GM23338 (cell line): Measurements from ENCODE around the gene FAM114A2. TPM values are rescaled to one million over a fixed set of nuclear protein-coding genes. Genes with fewer than 3 reads are reported as not detected.

Source experiments
- ATAC-seq: fragments of 200-7000 bp; cut with Tn5 transposase; 3 replicates; pipeline ENCODE4 v1.9.1; 2020
- DNase-seq: peaks from one replicate; pipeline ENCODE4 v3.0.0-alpha.2; 2015; ENCODE audit warnings: low spot score
- H2AFZ ChIP-seq: fragments of 200-600 bp; sonication (generic); 2 replicates; pipeline ENCODE4 v1.8.0; 2016; ENCODE audit warnings: antibody characterized with exemption, mild to moderate bottlenecking, moderate library complexity
- H3F3A ChIP-seq: fragments of 200-600 bp; sonication (generic); replicated peaks from 2 replicates; pipeline ENCODE4 v1.8.0; 2017; ENCODE audit warnings: antibody characterized with exemption, mixed run types, low read depth
- H3K27ac ChIP-seq: fragments of 200-600 bp; sonication (generic); 2 replicates; pipeline ENCODE4 v1.6.1; 2016; ENCODE audit warnings: low read depth
- H3K27me3 ChIP-seq: fragments of 200-600 bp; sonication (generic); 2 replicates; pipeline ENCODE4 v1.8.0; 2016; ENCODE audit warnings: mild to moderate bottlenecking, mixed run types, moderate library complexity; ENCODE audit not compliant: insufficient read depth
- H3K36me3 ChIP-seq: fragments of 200-600 bp; sonication (generic); 2 replicates; pipeline ENCODE4 v1.8.0; 2016; ENCODE audit warnings: mild to moderate bottlenecking; ENCODE audit not compliant: insufficient read depth
- H3K4me1 ChIP-seq: fragments of 200-600 bp; sonication (generic); 2 replicates; pipeline ENCODE4 v1.8.0; 2016; ENCODE audit warnings: mild to moderate bottlenecking, moderate library complexity; ENCODE audit not compliant: insufficient read depth
- H3K4me2 ChIP-seq: fragments of 200-600 bp; sonication (generic); 2 replicates; pipeline ENCODE4 v1.7.1; 2017; ENCODE audit warnings: mixed run types
- H3K4me3 ChIP-seq: fragments of 200-600 bp; sonication (generic); 2 replicates; pipeline ENCODE4 v1.6.1; 2016; ENCODE audit warnings: mixed run types
- H3K79me2 ChIP-seq: fragments of 200-600 bp; sonication (generic); replicated peaks from 2 replicates; pipeline ENCODE4 v1.8.0; 2017; ENCODE audit warnings: mild to moderate bottlenecking; ENCODE audit not compliant: insufficient read depth
- H3K9me2 ChIP-seq: fragments of 200-600 bp; sonication (generic); 2 replicates; pipeline ENCODE4 v1.8.0; 2017; ENCODE audit not compliant: insufficient read depth
- H4K20me1 ChIP-seq: fragments of 200-600 bp; sonication (generic); replicated peaks from 2 replicates; pipeline ENCODE4 v1.8.0; 2017; ENCODE audit warnings: mild to moderate bottlenecking; ENCODE audit not compliant: insufficient read depth
- H3K27ac Mint-ChIP-seq: 2 replicates; pipeline ENCODE4 v1.8.0; 2020; ENCODE audit warnings: inconsistent platforms, mild to moderate bottlenecking, moderate library complexity, mixed read lengths
- H3K27me3 Mint-ChIP-seq: 3 replicates; pipeline ENCODE4 v1.8.0; 2022; ENCODE audit warnings: low read depth, mild to moderate bottlenecking, moderate library complexity, mixed read lengths, inconsistent platforms; ENCODE audit not compliant: insufficient read depth, poor library complexity
- H3K36me3 Mint-ChIP-seq: 3 replicates; pipeline ENCODE4 v1.8.0; 2021; ENCODE audit warnings: low read depth, mild to moderate bottlenecking, inconsistent platforms, moderate library complexity, mixed read lengths
- H3K4me1 Mint-ChIP-seq: 3 replicates; pipeline ENCODE4 v1.8.0; 2020; ENCODE audit warnings: mild to moderate bottlenecking, inconsistent platforms, mixed read lengths
- H3K4me3 Mint-ChIP-seq: 3 replicates; pipeline ENCODE4 v1.8.0; 2021; ENCODE audit warnings: moderate library complexity, mild to moderate bottlenecking, inconsistent platforms, mixed read lengths
- H3K9me3 Mint-ChIP-seq: 3 replicates; pipeline ENCODE4 v1.8.0; 2020; ENCODE audit warnings: moderate library complexity, mild to moderate bottlenecking, inconsistent platforms, mixed read lengths
- CREB1 ChIP-seq: fragments of 250-450 bp; sonication (Bioruptor Pico); IDR thresholded peaks from 2 replicates; pipeline ENCODE4 v1.5.0; 2020; ENCODE audit warnings: low read depth, mild to moderate bottlenecking, moderate library complexity
- ETS1 ChIP-seq: IDR thresholded peaks from 2 replicates; pipeline ENCODE4 v1.6.1; 2016; ENCODE audit warnings: antibody characterized with exemption
- NANOG ChIP-seq: IDR thresholded peaks from 2 replicates; pipeline ENCODE4 v1.6.1; 2016; ENCODE audit warnings: antibody characterized with exemption, borderline replicate concordance
- REST ChIP-seq: IDR thresholded peaks from one replicate; pipeline ENCODE4 v1.6.1; 2018; ENCODE audit warnings: antibody characterized with exemption; ENCODE audit not compliant: unreplicated experiment
- ZNF331 ChIP-seq: fragments of 250-450 bp; sonication (Bioruptor Pico); IDR thresholded peaks from 2 replicates; pipeline ENCODE4 v1.5.0; 2020; ENCODE audit warnings: low read depth, mild to moderate bottlenecking, moderate library complexity
- ZNF462 ChIP-seq: fragments of 250-450 bp; sonication (Bioruptor Pico); IDR thresholded peaks from 2 replicates; pipeline ENCODE4 v1.5.0; 2020; ENCODE audit warnings: mild to moderate bottlenecking, moderate library complexity
- polyA plus RNA-seq: library from polyadenylated mRNA; unstranded; fragments of >200 nt; fragmentation: Nextera tagmentation; extraction: Ambion mirVana; gene quantifications from 2 replicates; pipeline ENCODE4 v1.2.1, GENCODE V29; 2016
- total RNA-seq: library from RNA; depleted of rRNA; stranded (reverse); fragments of >200 nt; shearing (Covaris generic); gene quantifications from 2 replicates; pipeline ENCODE4 v1.2.3, GENCODE V29; 2014

FAM114A2 gene
- total and polyA plus RNA-seq, 2 experiments from 2014 or later = 4.9 to 5.8 TPM

- TF ChIP-seq ZNF462 (CRISPR knock-in tag) = no peak
These were observed 47.4 kb upstream of the FAM114A2 start (continued) for GRCh38 chr5:154086146-154086545.

- Histone ChIP-seq H2AFZ (no peak overlapping the region), H3K27me3 (no peaks in the 10 kb centered on the region), H3K4me2 (no peak overlapping the region), H3K36me3 (no peaks in the 10 kb centered on the region), H3K4me1 (peaks cover 8% of the 10 kb centered on the region; the same call in 1 of the 2 replicates), H3K79me2 (no peaks in the 10 kb centered on the region), H3K27ac (no peak overlapping the region), H3K9me2 (no peaks in the 10 kb centered on the region), H3K4me3 (no peak overlapping the region), H4K20me1 (no peaks in the 10 kb centered on the region), H3F3A (no peaks in the 10 kb centered on the region)
- DNase-seq (no peak), ATAC-seq (no peak)
- Mint-ChIP-seq H3K9me3 (no peaks in the 10 kb centered on the region), H3K27ac (no peak overlapping the region), H3K27me3 (peaks cover 2% of the 10 kb centered on the region), H3K4me3 (no peak overlapping the region), H3K4me1 (peaks cover 22% of the 10 kb centered on the region), H3K36me3 (no peaks in the 10 kb centered on the region)
- TF ChIP-seq ETS1 = no peak
- no peak for TF ChIP-seq CREB1 (CRISPR knock-in tag)
- TF ChIP-seq NANOG = no peak
- no peak for TF ChIP-seq ZNF331
- no peak for TF ChIP-seq REST
These were observed 45.4 kb upstream of the FAM114A2 start for GRCh38 chr5:154084062-154084639.
